HL-60 (cell line): ENCODE results near the gene IFT20.

Experiments used
- DNase-seq, 2 experiments: peaks; one replicate each; pipeline ENCODE4 v3.0.0-alpha.2; 2010 to 2020; ENCODE audit warnings: low read depth in 1 of 2, low spot score in 1 of 2
- H3K27ac ChIP-seq: fragments of 250-450 bp; sonication (Bioruptor Pico); replicated peaks from 2 replicates; pipeline ENCODE4 v1.5.1; 2020; ENCODE audit warnings: mild to moderate bottlenecking, moderate library complexity
- H3K27me3 ChIP-seq: fragments of 250-450 bp; sonication (Bioruptor Pico); 2 replicates; pipeline ENCODE4 v1.5.1; 2021; ENCODE audit warnings: mild to moderate bottlenecking, moderate library complexity; ENCODE audit not compliant: insufficient read depth, poor library complexity, severe bottlenecking
- H3K4me3 ChIP-seq: replicated peaks from 2 replicates; pipeline ENCODE4 v1.5.1; 2011; ENCODE audit warnings: mild to moderate bottlenecking, control low read depth, low read length; ENCODE audit not compliant: insufficient read depth
- GABPA ChIP-seq: IDR thresholded peaks from 2 replicates; pipeline ENCODE4 v1.6.1; 2012; ENCODE audit warnings: low read depth
- POLR2AphosphoS5 ChIP-seq: IDR thresholded peaks from 2 replicates; pipeline ENCODE4 v1.6.1; 2012; ENCODE audit warnings: low read depth
- SPI1 ChIP-seq: IDR thresholded peaks from 2 replicates; pipeline ENCODE4 v1.6.1; 2012; ENCODE audit warnings: low read depth, mild to moderate bottlenecking, borderline replicate concordance
- TF ChIP-seq, protein P1 (sequence below): IDR thresholded peaks from one replicate; pipeline ENCODE4 v1.5.1; 2011; ENCODE audit warnings: low read length, control low read depth, inconsistent platforms; ENCODE audit not compliant: insufficient read depth
- TF ChIP-seq, protein P2 (sequence below): IDR thresholded peaks from 2 replicates; pipeline ENCODE4 v1.6.1; 2012; ENCODE audit warnings: low read depth; ENCODE audit not compliant: insufficient replicate concordance

IFT20 gene

DNA sequence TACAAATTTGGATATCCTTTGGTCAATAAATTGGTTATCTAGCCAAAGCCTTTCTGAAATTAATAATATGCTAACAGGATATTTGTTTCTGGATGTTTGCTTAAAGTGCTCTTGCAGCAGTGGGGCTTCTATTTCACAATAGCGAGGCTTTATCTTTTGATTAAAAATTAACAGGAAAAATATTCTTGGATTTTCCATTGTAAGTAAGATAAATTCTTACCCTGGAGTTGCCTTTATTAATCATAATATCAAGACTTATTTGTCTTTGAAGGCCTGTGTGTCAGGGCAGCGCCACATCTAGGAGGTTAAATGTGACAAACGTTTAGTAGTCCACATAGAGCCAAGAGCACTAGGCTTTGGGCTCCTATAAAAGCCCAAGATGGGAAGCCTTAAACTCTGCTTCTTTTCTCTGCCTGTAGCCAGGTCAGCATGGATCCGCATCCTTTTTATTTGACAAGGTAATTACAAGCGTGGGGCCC, 11.0 kb downstream of the IFT20 start:
- no peak for DNase-seq
- TF ChIP-seq GABPA: no peak
- TF ChIP-seq, protein P1, sequence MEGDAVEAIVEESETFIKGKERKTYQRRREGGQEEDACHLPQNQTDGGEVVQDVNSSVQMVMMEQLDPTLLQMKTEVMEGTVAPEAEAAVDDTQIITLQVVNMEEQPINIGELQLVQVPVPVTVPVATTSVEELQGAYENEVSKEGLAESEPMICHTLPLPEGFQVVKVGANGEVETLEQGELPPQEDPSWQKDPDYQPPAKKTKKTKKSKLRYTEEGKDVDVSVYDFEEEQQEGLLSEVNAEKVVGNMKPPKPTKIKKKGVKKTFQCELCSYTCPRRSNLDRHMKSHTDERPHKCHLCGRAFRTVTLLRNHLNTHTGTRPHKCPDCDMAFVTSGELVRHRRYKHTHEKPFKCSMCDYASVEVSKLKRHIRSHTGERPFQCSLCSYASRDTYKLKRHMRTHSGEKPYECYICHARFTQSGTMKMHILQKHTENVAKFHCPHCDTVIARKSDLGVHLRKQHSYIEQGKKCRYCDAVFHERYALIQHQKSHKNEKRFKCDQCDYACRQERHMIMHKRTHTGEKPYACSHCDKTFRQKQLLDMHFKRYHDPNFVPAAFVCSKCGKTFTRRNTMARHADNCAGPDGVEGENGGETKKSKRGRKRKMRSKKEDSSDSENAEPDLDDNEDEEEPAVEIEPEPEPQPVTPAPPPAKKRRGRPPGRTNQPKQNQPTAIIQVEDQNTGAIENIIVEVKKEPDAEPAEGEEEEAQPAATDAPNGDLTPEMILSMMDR: no peak
- TF ChIP-seq, protein P2, sequence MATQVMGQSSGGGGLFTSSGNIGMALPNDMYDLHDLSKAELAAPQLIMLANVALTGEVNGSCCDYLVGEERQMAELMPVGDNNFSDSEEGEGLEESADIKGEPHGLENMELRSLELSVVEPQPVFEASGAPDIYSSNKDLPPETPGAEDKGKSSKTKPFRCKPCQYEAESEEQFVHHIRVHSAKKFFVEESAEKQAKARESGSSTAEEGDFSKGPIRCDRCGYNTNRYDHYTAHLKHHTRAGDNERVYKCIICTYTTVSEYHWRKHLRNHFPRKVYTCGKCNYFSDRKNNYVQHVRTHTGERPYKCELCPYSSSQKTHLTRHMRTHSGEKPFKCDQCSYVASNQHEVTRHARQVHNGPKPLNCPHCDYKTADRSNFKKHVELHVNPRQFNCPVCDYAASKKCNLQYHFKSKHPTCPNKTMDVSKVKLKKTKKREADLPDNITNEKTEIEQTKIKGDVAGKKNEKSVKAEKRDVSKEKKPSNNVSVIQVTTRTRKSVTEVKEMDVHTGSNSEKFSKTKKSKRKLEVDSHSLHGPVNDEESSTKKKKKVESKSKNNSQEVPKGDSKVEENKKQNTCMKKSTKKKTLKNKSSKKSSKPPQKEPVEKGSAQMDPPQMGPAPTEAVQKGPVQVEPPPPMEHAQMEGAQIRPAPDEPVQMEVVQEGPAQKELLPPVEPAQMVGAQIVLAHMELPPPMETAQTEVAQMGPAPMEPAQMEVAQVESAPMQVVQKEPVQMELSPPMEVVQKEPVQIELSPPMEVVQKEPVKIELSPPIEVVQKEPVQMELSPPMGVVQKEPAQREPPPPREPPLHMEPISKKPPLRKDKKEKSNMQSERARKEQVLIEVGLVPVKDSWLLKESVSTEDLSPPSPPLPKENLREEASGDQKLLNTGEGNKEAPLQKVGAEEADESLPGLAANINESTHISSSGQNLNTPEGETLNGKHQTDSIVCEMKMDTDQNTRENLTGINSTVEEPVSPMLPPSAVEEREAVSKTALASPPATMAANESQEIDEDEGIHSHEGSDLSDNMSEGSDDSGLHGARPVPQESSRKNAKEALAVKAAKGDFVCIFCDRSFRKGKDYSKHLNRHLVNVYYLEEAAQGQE: no peak
- no peak for TF ChIP-seq POLR2AphosphoS5
- no peak for TF ChIP-seq SPI1
- Histone ChIP-seq H3K4me3 (no peak overlapping the region), H3K27me3 (no peaks in the 10 kb centered on the region), H3K27ac (peak overlapping the region; percentile 22; the same call in 1 of the 2 replicates)

DNA sequence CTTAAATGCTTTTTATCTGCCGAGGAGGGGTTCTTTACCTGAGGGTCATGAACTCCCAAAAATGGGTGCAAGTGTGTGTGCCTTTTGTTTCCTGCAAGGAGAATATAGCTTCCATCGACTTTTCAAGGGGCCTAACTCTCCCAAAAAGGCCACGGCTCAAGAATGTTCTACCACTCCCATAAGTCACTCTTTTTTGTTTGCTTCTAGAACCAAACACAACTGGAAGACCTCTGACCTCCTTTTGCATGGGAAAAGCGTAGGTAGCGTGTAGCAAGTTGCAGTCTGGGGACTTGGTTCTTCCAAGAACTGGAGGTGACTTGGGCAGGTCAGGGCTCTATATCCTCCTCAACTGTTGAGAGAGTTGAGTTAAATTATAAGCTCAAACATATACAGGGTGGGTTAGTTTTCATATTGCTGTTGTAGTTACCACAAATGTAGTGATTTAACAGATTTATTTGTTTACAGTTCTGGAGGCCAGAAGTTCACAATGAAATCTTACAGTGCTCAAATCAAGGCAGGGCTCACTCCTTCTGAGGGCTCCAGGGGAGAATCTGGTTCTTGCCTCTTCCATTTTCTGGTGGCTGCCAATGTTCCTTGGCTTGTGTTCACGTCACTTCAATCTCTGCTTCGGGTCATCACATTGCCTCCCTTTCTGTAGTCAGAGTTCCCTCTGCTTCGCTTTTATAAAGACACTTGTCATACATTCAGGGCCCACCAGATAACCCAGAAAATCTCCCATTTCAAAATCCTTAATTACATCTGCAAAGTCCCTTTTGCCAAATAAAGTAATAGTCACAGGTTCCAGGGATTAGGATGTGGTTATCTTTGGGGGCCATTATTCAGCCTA, 14.8 kb downstream of the IFT20 start:
- TF ChIP-seq, protein P2: no peak
- no peak for TF ChIP-seq POLR2AphosphoS5
- no peak for TF ChIP-seq SPI1
- TF ChIP-seq GABPA: no peak
- TF ChIP-seq, protein P1: no peak
- DNase-seq: no peak

DNA sequence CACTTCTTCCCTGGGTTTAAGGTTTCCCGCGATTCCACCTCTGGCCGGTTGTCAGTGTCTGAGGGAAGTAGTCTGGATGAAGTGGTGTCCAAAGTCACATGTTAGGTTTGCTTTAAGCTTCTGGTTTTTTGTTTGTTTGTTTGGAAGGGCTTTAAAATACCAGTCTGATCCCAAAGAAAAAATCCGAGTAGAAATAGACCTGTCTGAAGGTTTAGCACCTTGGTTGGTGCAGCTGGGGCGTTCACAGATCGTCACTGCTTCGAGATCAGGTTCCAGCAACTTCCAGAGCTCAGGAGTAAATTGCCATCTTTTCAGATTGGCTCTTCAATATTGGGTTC, 15.7 kb downstream of the IFT20 start:
- peak overlapping the region; percentile 89 for H3K4me3 ChIP-seq
- no peak for DNase-seq
- TF ChIP-seq, protein P1: no peak
- no peak for TF ChIP-seq POLR2AphosphoS5
- no peak for TF ChIP-seq GABPA
- TF ChIP-seq, protein P2: no peak
- no peak for TF ChIP-seq SPI1
- H3K27me3 ChIP-seq: no peaks in the 10 kb centered on the region
- H3K27ac ChIP-seq: peak overlapping the region; percentile 83

More for the DNA sequence above, 14.8 kb downstream of the IFT20 start:
- peak overlapping the region; percentile 89 for H3K4me3 ChIP-seq
- H3K27ac ChIP-seq: no peak overlapping the region; the same call in 1 of the 2 replicates
- H3K27me3 ChIP-seq: no peaks in the 10 kb centered on the region
